Osteocyte (in vitro differentiated cells): ENCODE measurements around the gene CRYBG1. TPM values are rescaled to one million over a fixed set of nuclear protein-coding genes. Genes with fewer than 3 reads are reported as not detected.

Experiments used
- DNase-seq: peaks from one replicate; pipeline ENCODE4 v3.0.0; 2021; ENCODE audit warnings: mixed read lengths; ENCODE audit not compliant: unreplicated experiment; ENCODE audit errors: extremely low spot score
- H3K27ac Mint-ChIP-seq: one replicate; pipeline ENCODE4 v1.8.0; 2021; ENCODE audit warnings: mild to moderate bottlenecking, mixed read lengths; ENCODE audit not compliant: unreplicated experiment
- H3K27me3 Mint-ChIP-seq: one replicate; pipeline ENCODE4 v1.8.0; 2021; ENCODE audit warnings: mixed read lengths; ENCODE audit not compliant: unreplicated experiment
- H3K36me3 Mint-ChIP-seq: one replicate; pipeline ENCODE4 v1.8.0; 2021; ENCODE audit warnings: mixed read lengths; ENCODE audit not compliant: unreplicated experiment
- H3K4me1 Mint-ChIP-seq: one replicate; pipeline ENCODE4 v1.8.0; 2021; ENCODE audit warnings: mixed read lengths; ENCODE audit not compliant: unreplicated experiment
- H3K4me3 Mint-ChIP-seq: one replicate; pipeline ENCODE4 v1.8.0; 2021; ENCODE audit warnings: mild to moderate bottlenecking, moderate library complexity, mixed read lengths; ENCODE audit not compliant: unreplicated experiment
- H3K9me3 Mint-ChIP-seq: one replicate; pipeline ENCODE4 v1.8.0; 2021; ENCODE audit warnings: mixed read lengths; ENCODE audit not compliant: unreplicated experiment
- total RNA-seq: library from RNA; stranded (reverse); gene quantifications from 2 replicates; pipeline ENCODE4 v1.2.1, GENCODE V29; 2021
- TF ChIP-seq, protein P1 (sequence below): fragments of 200-600 bp; sonication (generic); IDR thresholded peaks from 2 replicates; pipeline ENCODE4 v1.5.0; 2021; ENCODE audit warnings: antibody characterized with exemption, mild to moderate bottlenecking, moderate library complexity

Gene CRYBG1
- total RNA-seq, 1 donor from 2014 or later, result 2.4 TPM

- Mint-ChIP-seq H3K9me3 (no peaks in the 10 kb centered on the region), H3K27me3 (peaks cover 32% of the 10 kb centered on the region), H3K4me1 (no peaks in the 10 kb centered on the region), H3K4me3 (no peak overlapping the region), H3K27ac (no peak overlapping the region), H3K36me3 (no peaks in the 10 kb centered on the region)
- TF ChIP-seq, protein P1, sequence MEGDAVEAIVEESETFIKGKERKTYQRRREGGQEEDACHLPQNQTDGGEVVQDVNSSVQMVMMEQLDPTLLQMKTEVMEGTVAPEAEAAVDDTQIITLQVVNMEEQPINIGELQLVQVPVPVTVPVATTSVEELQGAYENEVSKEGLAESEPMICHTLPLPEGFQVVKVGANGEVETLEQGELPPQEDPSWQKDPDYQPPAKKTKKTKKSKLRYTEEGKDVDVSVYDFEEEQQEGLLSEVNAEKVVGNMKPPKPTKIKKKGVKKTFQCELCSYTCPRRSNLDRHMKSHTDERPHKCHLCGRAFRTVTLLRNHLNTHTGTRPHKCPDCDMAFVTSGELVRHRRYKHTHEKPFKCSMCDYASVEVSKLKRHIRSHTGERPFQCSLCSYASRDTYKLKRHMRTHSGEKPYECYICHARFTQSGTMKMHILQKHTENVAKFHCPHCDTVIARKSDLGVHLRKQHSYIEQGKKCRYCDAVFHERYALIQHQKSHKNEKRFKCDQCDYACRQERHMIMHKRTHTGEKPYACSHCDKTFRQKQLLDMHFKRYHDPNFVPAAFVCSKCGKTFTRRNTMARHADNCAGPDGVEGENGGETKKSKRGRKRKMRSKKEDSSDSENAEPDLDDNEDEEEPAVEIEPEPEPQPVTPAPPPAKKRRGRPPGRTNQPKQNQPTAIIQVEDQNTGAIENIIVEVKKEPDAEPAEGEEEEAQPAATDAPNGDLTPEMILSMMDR, result no peak
- no peak for DNase-seq
Measured at GRCh38 chr6:106422534-106422933, 62.0 kb downstream of the CRYBG1 start.

- H3K36me3 Mint-ChIP-seq, result no peaks in the 10 kb centered on the region
- TF ChIP-seq, protein P1, result no peak
- H3K4me3 Mint-ChIP-seq, result no peak overlapping the region
- H3K9me3 Mint-ChIP-seq, result no peaks in the 10 kb centered on the region
- H3K4me1 Mint-ChIP-seq, result no peaks in the 10 kb centered on the region
- H3K27me3 Mint-ChIP-seq, result peaks cover 11% of the 10 kb centered on the region
- no peak overlapping the region for H3K27ac Mint-ChIP-seq
- DNase-seq, result no peak
Measured at GRCh38 chr6:106425382-106425781, 64.9 kb downstream of the CRYBG1 start.

DNA sequence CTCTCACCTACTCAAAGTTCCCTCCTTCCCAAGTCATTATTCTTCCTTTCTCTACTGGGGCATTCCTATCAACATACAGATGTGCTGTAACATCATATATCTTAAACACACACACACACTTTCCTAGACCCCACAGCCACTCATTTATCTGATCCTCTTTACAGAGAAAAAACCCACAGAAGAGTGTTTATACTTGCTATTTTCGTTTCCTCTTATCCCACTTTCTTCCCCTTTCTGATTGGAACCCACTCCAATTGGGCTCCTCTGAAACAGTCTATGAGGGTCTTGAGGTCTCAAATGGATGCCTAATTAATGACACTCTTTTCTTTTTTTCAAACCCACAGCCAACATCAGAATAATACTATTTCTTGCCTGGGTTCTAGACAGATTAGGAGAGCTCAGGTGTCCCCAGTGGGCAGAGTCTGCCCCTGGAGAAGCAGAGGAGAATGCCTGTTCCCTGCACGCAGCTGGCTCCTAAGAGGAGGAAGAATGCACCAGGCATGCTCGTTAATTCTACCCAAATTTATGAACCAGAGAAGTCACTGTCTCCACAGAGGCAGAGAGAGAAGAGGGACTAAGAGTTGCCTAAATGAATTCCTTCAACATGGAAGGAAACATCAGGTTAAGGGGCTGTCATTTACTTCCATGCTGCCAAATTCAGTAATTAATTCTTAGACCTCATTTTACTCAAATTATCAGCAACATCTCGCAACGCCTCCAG, 65.9 kb downstream of the CRYBG1 start:
- TF ChIP-seq, protein P1, result no peak
- no peak overlapping the region for H3K4me3 Mint-ChIP-seq
- H3K9me3 Mint-ChIP-seq, result no peaks in the 10 kb centered on the region
- no peak for DNase-seq
- peaks cover 7% of the 10 kb centered on the region for H3K27me3 Mint-ChIP-seq
- no peak overlapping the region for H3K27ac Mint-ChIP-seq
- no peaks in the 10 kb centered on the region for H3K4me1 Mint-ChIP-seq
- H3K36me3 Mint-ChIP-seq, result no peaks in the 10 kb centered on the region

DNA sequence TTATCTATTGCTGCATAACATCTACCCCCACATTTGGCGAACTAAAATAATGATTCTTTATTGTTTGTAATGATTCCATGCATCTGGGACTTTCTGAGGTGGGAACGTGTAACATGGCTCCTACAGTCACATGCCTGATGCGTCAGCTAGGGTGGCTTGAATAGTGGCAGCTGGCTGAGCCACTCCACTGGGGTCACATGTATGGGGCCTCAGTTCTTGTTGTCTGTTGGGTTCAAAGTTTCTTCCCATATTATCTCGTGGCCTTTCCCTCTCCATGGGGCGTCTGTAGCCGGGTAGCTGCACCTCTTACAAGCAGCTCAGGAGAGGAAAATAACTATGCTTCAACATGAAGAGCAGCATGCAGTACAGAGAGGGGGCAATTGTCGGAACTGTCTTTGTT, 69.9 kb downstream of the CRYBG1 start:
- TF ChIP-seq, protein P1, result no peak
- H3K4me1 Mint-ChIP-seq, result no peaks in the 10 kb centered on the region

DNA sequence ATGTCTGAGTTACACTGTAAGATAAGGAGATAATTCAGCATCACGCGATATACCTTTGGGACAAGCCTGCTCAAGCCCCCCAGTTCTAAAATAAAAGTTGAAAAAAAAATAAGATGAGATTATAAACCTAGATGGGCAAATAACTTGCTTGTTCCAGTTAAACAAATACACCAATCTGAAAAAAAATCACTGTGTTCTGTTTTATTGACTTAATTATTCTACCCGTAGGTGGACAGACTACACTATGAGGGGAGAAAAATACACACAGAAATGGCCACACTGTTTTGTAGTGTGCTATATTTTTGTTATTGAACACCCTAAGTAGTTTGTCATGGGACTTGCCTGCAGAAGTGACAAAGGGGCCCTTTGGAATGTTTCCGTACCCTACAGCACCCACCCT, 70.9 kb downstream of the CRYBG1 start:
- DNase-seq, result no peak

More for the DNA sequence above, 69.9 kb downstream of the CRYBG1 start:
- no peak overlapping the region for H3K4me3 Mint-ChIP-seq
- no peaks in the 10 kb centered on the region for H3K36me3 Mint-ChIP-seq
- no peak overlapping the region for H3K27ac Mint-ChIP-seq
- no peaks in the 10 kb centered on the region for H3K9me3 Mint-ChIP-seq
- H3K27me3 Mint-ChIP-seq, result peaks cover 10% of the 10 kb centered on the region
- DNase-seq, result no peak

More for the DNA sequence above, 70.9 kb downstream of the CRYBG1 start:
- H3K36me3 Mint-ChIP-seq, result no peaks in the 10 kb centered on the region
- H3K27me3 Mint-ChIP-seq, result peaks cover 10% of the 10 kb centered on the region
- TF ChIP-seq, protein P1, result no peak
- H3K4me3 Mint-ChIP-seq, result no peak overlapping the region
- no peaks in the 10 kb centered on the region for H3K4me1 Mint-ChIP-seq
- no peak overlapping the region for H3K27ac Mint-ChIP-seq
- no peaks in the 10 kb centered on the region for H3K9me3 Mint-ChIP-seq
